H9 (cell line): ENCODE measurements around the gene STOM. TPM values are rescaled to one million over a fixed set of nuclear protein-coding genes. Genes with fewer than 3 reads are reported as not detected.

ENCODE experiments used
- DNase-seq: peaks from one replicate; pipeline ENCODE4 v3.0.0-alpha.2; 2017
- H2AFZ ChIP-seq: one replicate; pipeline ENCODE4 v1.6.1; 2013; ENCODE audit warnings: mild to moderate bottlenecking, low read length, control low read depth, moderate library complexity
- H2AK5ac ChIP-seq: 2 replicates; pipeline ENCODE4 v1.6.1; 2013; ENCODE audit warnings: low read length, control low read depth, mixed read lengths; ENCODE audit not compliant: insufficient read length
- H2BK120ac ChIP-seq: one replicate; pipeline ENCODE4 v1.6.1; 2013; ENCODE audit warnings: low read depth, mild to moderate bottlenecking, low read length, control low read depth, inconsistent platforms; ENCODE audit not compliant: poor library complexity, severe bottlenecking
- H2BK12ac ChIP-seq: 2 replicates; pipeline ENCODE4 v1.6.1; 2013; ENCODE audit warnings: low read length, control low read depth, mixed read lengths, low read depth; ENCODE audit not compliant: insufficient read length
- H2BK15ac ChIP-seq: 2 replicates; pipeline ENCODE4 v1.6.1; 2013; ENCODE audit warnings: low read depth, low read length, control low read depth
- H2BK20ac ChIP-seq: one replicate; pipeline ENCODE4 v1.6.1; 2013; ENCODE audit warnings: low read depth, mild to moderate bottlenecking, low read length, control low read depth, inconsistent platforms; ENCODE audit not compliant: poor library complexity, severe bottlenecking
- H2BK5ac ChIP-seq: 2 replicates; pipeline ENCODE4 v1.6.1; 2013; ENCODE audit warnings: low read length, control low read depth, mixed read lengths; ENCODE audit not compliant: insufficient read length
- H3K14ac ChIP-seq: 2 replicates; pipeline ENCODE4 v1.6.1; 2013; ENCODE audit warnings: low read length, control low read depth; ENCODE audit not compliant: insufficient read depth
- H3K18ac ChIP-seq: 2 replicates; pipeline ENCODE4 v1.6.1; 2013; ENCODE audit warnings: low read depth, mild to moderate bottlenecking, mixed read lengths, low read length, control low read depth; ENCODE audit not compliant: insufficient read length
- H3K23ac ChIP-seq: 2 replicates; pipeline ENCODE4 v1.6.1; 2013; ENCODE audit warnings: low read length, control low read depth, mixed read lengths, low read depth; ENCODE audit not compliant: insufficient read length
- H3K23me2 ChIP-seq: 2 replicates; pipeline ENCODE4 v1.6.1; 2013; ENCODE audit warnings: low read depth, mild to moderate bottlenecking, mixed read lengths, low read length, control low read depth; ENCODE audit not compliant: insufficient read length, poor library complexity, severe bottlenecking
- H3K27ac ChIP-seq: 2 replicates; pipeline ENCODE4 v1.5.1; 2013; ENCODE audit warnings: low read length, control low read depth, mixed read lengths, low read depth; ENCODE audit not compliant: insufficient read length
- H3K27me3 ChIP-seq: 2 replicates; pipeline ENCODE4 v1.6.1; 2013; ENCODE audit warnings: low read length, control low read depth, inconsistent platforms; ENCODE audit not compliant: insufficient read depth
- H3K4ac ChIP-seq: 2 replicates; pipeline ENCODE4 v1.6.1; 2013; ENCODE audit warnings: low read depth, mild to moderate bottlenecking, control low read depth, inconsistent platforms, low read length, moderate library complexity
- H3K4me1 ChIP-seq: 2 replicates; pipeline ENCODE4 v1.6.1; 2013; ENCODE audit warnings: low read length, control low read depth, inconsistent platforms; ENCODE audit not compliant: insufficient read depth
- H3K4me2 ChIP-seq: 2 replicates; pipeline ENCODE4 v1.6.1; 2013; ENCODE audit warnings: low read length, control low read depth, mixed read lengths; ENCODE audit not compliant: insufficient read length, insufficient read depth
- H3K56ac ChIP-seq: 2 replicates; pipeline ENCODE4 v1.6.1; 2013; ENCODE audit warnings: low read depth, mild to moderate bottlenecking, mixed read lengths, low read length, control low read depth; ENCODE audit not compliant: insufficient read length
- H3K79me1 ChIP-seq: 2 replicates; pipeline ENCODE4 v1.6.1; 2013; ENCODE audit warnings: low read depth, mild to moderate bottlenecking, moderate library complexity, low read length, control low read depth, inconsistent platforms; ENCODE audit not compliant: insufficient read depth, poor library complexity, severe bottlenecking
- H3K79me2 ChIP-seq: 2 replicates; pipeline ENCODE4 v1.6.1; 2013; ENCODE audit warnings: low read length, control low read depth, inconsistent platforms; ENCODE audit not compliant: insufficient read depth
- H3K9ac ChIP-seq: 2 replicates; pipeline ENCODE4 v1.6.1; 2013; ENCODE audit warnings: low read length, control low read depth, mixed read lengths; ENCODE audit not compliant: insufficient read length; ENCODE audit errors: extremely low read depth
- H3K9me3 ChIP-seq: one replicate; pipeline ENCODE4 v1.6.1; 2013; ENCODE audit warnings: low read depth, low read length, inconsistent platforms; ENCODE audit not compliant: control insufficient read depth
- H3T11ph ChIP-seq: one replicate; pipeline ENCODE4 v1.6.1; 2013; ENCODE audit warnings: mild to moderate bottlenecking, low read length, control low read depth, inconsistent platforms
- H4K20me1 ChIP-seq: one replicate; pipeline ENCODE4 v1.6.1; 2013; ENCODE audit not compliant: control insufficient read depth, insufficient read length, insufficient read depth
- H4K5ac ChIP-seq: 2 replicates; pipeline ENCODE4 v1.6.1; 2013; ENCODE audit warnings: low read depth, mild to moderate bottlenecking, mixed read lengths, low read length, control low read depth; ENCODE audit not compliant: insufficient read length
- H4K8ac ChIP-seq: replicated peaks from 2 replicates; pipeline ENCODE4 v1.6.1; 2013; ENCODE audit warnings: low read length, control low read depth, mixed read lengths, low read depth; ENCODE audit not compliant: insufficient read length
- H4K91ac ChIP-seq: 2 replicates; pipeline ENCODE4 v1.6.1; 2013; ENCODE audit warnings: low read depth, mild to moderate bottlenecking, moderate library complexity, mixed read lengths, low read length, control low read depth; ENCODE audit not compliant: insufficient read length
- H3K27ac Mint-ChIP-seq, 3 experiments: 2 replicates in 2 of 3; 3 replicates in 1 of 3; pipeline ENCODE4 v1.8.0; 2020 to 2021; ENCODE audit warnings: mixed read lengths in 3 of 3, mild to moderate bottlenecking in 1 of 3, moderate library complexity in 1 of 3
- H3K27me3 Mint-ChIP-seq: 2 replicates; pipeline ENCODE4 v1.8.0; 2021; ENCODE audit warnings: low read depth, mild to moderate bottlenecking, moderate library complexity, mixed read lengths
- H3K36me3 Mint-ChIP-seq, 3 experiments: 2 replicates in 2 of 3; 3 replicates in 1 of 3; pipeline ENCODE4 v1.8.0; 2020 to 2021; ENCODE audit warnings: low read depth in 3 of 3, mixed read lengths in 3 of 3; ENCODE audit not compliant: insufficient read depth in 1 of 3
- H3K4me1 Mint-ChIP-seq, 2 experiments: 2 replicates each; pipeline ENCODE4 v1.8.0; 2020; ENCODE audit warnings: mixed read lengths in 2 of 2
- H3K4me3 Mint-ChIP-seq, 2 experiments: 2 replicates in 1 of 2; 3 replicates in 1 of 2; pipeline ENCODE4 v1.8.0; 2020 to 2021; ENCODE audit warnings: mild to moderate bottlenecking in 2 of 2, mixed read lengths in 2 of 2, moderate library complexity in 1 of 2
- H3K9me3 Mint-ChIP-seq, 2 experiments: 2 replicates in 1 of 2; 3 replicates in 1 of 2; pipeline ENCODE4 v1.8.0; 2020; ENCODE audit warnings: mild to moderate bottlenecking in 2 of 2, mixed read lengths in 2 of 2, moderate library complexity in 1 of 2
- CTCF ChIP-seq: fragments of 200-600 bp; sonication (generic); conservative IDR thresholded peaks from 3 replicates; pipeline ENCODE4 v1.8.0; 2021; ENCODE audit warnings: antibody characterized with exemption, mild to moderate bottlenecking
- WGBS: extraction: QIAGEN DNeasy Blood & Tissue Kit; methylation state at CpG from one replicate; pipeline ENCODE4 v1.1.7; 2013; ENCODE audit warnings: missing lambda C conversion rate, low lambda C conversion rate, mixed read lengths; ENCODE audit not compliant: insufficient read length; ENCODE audit errors: extremely low coverage; 5-methylcytosine and 5-hydroxymethylcytosine counted together
- total RNA-seq: library from RNA; stranded (reverse); gene quantifications from 2 replicates; pipeline ENCODE4 v1.2.1, GENCODE V29; 2021

Gene STOM
- total RNA-seq, 1 experiment from 2014 or later = 15.3 TPM

GRCh38 chr9:121359351-121360294 lies 10.4 kb downstream of the STOM start:
- Histone ChIP-seq H2BK20ac (no peak overlapping the region), H2AK5ac (no peak overlapping the region), H3K79me2 (no peaks in the 10 kb centered on the region), H3K18ac (no peak overlapping the region), H2BK15ac (no peak overlapping the region), H3K56ac (no peak overlapping the region), H3K4me1 (no peaks in the 10 kb centered on the region), H4K20me1 (no peaks in the 10 kb centered on the region), H3K9me3 (no peaks in the 10 kb centered on the region), H3K23ac (no peak overlapping the region), H3K23me2 (no peaks in the 10 kb centered on the region), H4K5ac (no peak overlapping the region), H4K8ac (no peak overlapping the region), H3K4ac (no peak overlapping the region), H2BK5ac (no peak overlapping the region), H3K4me2 (no peak overlapping the region), H2AFZ (no peak overlapping the region), H3K14ac (no peak overlapping the region), H4K91ac (no peak overlapping the region), H3K9ac (no peak overlapping the region), H2BK12ac (no peak overlapping the region), H3T11ph (no peak overlapping the region), H2BK120ac (no peak overlapping the region), H3K27me3 (no peaks in the 10 kb centered on the region), H3K79me1 (no peaks in the 10 kb centered on the region), H3K27ac (no peak overlapping the region)
- TF ChIP-seq CTCF = no peak
- WGBS = no CpG with 5 or more reads among the region's 3 CpGs
- Mint-ChIP-seq H3K27me3 (no peaks in the 10 kb centered on the region), H3K4me3 (no peak overlapping the region), H3K36me3 (no peaks in the 10 kb centered on the region; a peak in 1 of 7 replicates), H3K27ac (no peak overlapping the region), H3K4me1 (peaks cover 0 to 6% of the 10 kb centered on the region in 2 experiments; a peak in 1 of 4 replicates), H3K9me3 (no peaks in the 10 kb centered on the region; a peak in 1 of 5 replicates)
- no peak for DNase-seq
